ENCODE results near the gene BRCA1.
"Not testable (repeated sequence)": the region's sequence is repeated elsewhere in the genome, so short reads cannot be mapped to it uniquely, and the experiment has no call there.

The BRCA1 gene

GRCh38 chr17:43133439-43133838 lies 8.3 kb upstream of the BRCA1 start:
- DNase-seq (ENCODE audit: low read depth), result not testable (repeated sequence)

GRCh38 chr17:43132117-43132516 lies 7.0 kb upstream of the BRCA1 start:
- DNase-seq (ENCODE audit: low read depth), result no peak

GRCh38 chr17:43129671-43130010 lies 4.5 kb upstream of the BRCA1 start:
- no peak for DNase-seq (ENCODE audit: low read depth)

- not testable (repeated sequence) for DNase-seq (ENCODE audit: low read depth)
Observed at GRCh38 chr17:43127333-43127876, 2.2 kb upstream of the BRCA1 start.

- no peak for DNase-seq (ENCODE audit: low read depth)
Observed at GRCh38 chr17:43126911-43127290, 1.7 kb upstream of the BRCA1 start.

GRCh38 chr17:43125967-43126910 lies 1.1 kb upstream of the BRCA1 start:
- no peak for DNase-seq (ENCODE audit: low read depth)

GRCh38 chr17:43118679-43119615 lies 6.2 kb downstream of the BRCA1 start:
- no peak for DNase-seq (ENCODE audit: low read depth)

GRCh38 chr17:43114151-43114552 lies 11.0 kb downstream of the BRCA1 start:
- DNase-seq (ENCODE audit: low read depth), result no peak

GRCh38 chr17:43106552-43106951 lies 18.6 kb downstream of the BRCA1 start:
- DNase-seq (ENCODE audit: low read depth), result no peak

GRCh38 chr17:43105146-43105545 lies 20.0 kb downstream of the BRCA1 start:
- DNase-seq (ENCODE audit: low read depth), result no peak

- DNase-seq (ENCODE audit: low read depth), result no peak
Observed at GRCh38 chr17:43104665-43105064, 20.5 kb downstream of the BRCA1 start.

GRCh38 chr17:43095364-43095763 lies 29.8 kb downstream of the BRCA1 start:
- DNase-seq (ENCODE audit: low read depth), result not testable (repeated sequence)

GRCh38 chr17:43094129-43094835 lies 30.9 kb downstream of the BRCA1 start:
- no peak for DNase-seq (ENCODE audit: low read depth)

- DNase-seq (ENCODE audit: low read depth), result no peak
Observed at GRCh38 chr17:43092901-43093300, 32.3 kb downstream of the BRCA1 start.

GRCh38 chr17:43090022-43090421 lies 35.1 kb downstream of the BRCA1 start:
- no peak for DNase-seq (ENCODE audit: low read depth)

- DNase-seq (ENCODE audit: low read depth), result no peak
Observed at GRCh38 chr17:43085474-43085873, 39.7 kb downstream of the BRCA1 start.

GRCh38 chr17:43079641-43080302 lies 45.4 kb downstream of the BRCA1 start:
- no peak for DNase-seq (ENCODE audit: low read depth)

GRCh38 chr17:43074869-43075268 lies 50.3 kb downstream of the BRCA1 start:
- DNase-seq (ENCODE audit: low read depth), result no peak

GRCh38 chr17:43070872-43071271 lies 54.3 kb downstream of the BRCA1 start:
- no peak for DNase-seq (ENCODE audit: low read depth)

GRCh38 chr17:43070257-43070656 lies 54.9 kb downstream of the BRCA1 start:
- DNase-seq (ENCODE audit: low read depth), result no peak

- DNase-seq (ENCODE audit: low read depth), result no peak
Observed at GRCh38 chr17:43069368-43069898, 55.7 kb downstream of the BRCA1 start.
